G401.6 (cell line): ENCODE data around the gene PLXDC1.
"Not testable (repeated sequence)": the region's sequence is repeated elsewhere in the genome, so short reads cannot be mapped to it uniquely, and the experiment has no call there.

ENCODE experiments used
- FAIRE-seq: peaks from 2 replicates; lab custom pipeline; 2012; peaks lifted over from hg19 to GRCh38; lab: Jason Lieb, UNC

Gene PLXDC1

GRCh38 chr17:39125143-39125875, 26.1 kb downstream of the PLXDC1 start:
- FAIRE-seq: no peak

- no peak for FAIRE-seq
Measured at GRCh38 chr17:39123627-39124026, 27.8 kb downstream of the PLXDC1 start.

- FAIRE-seq: no peak
Measured at GRCh38 chr17:39122991-39123390, 28.4 kb downstream of the PLXDC1 start.

- FAIRE-seq: not testable (repeated sequence)
Measured at GRCh38 chr17:39121919-39122318, 29.5 kb downstream of the PLXDC1 start.

GRCh38 chr17:39118674-39119419, 32.6 kb downstream of the PLXDC1 start:
- no peak for FAIRE-seq

- no peak for FAIRE-seq
Measured at GRCh38 chr17:39116224-39116623, 35.2 kb downstream of the PLXDC1 start.

GRCh38 chr17:39115135-39115534, 36.3 kb downstream of the PLXDC1 start:
- FAIRE-seq: no peak

GRCh38 chr17:39114723-39115122, 36.7 kb downstream of the PLXDC1 start:
- FAIRE-seq: no peak

- FAIRE-seq: no peak
Measured at GRCh38 chr17:39113871-39114270, 37.6 kb downstream of the PLXDC1 start.

GRCh38 chr17:39110435-39111136, 40.9 kb downstream of the PLXDC1 start:
- no peak for FAIRE-seq

GRCh38 chr17:39108461-39109375, 42.7 kb downstream of the PLXDC1 start:
- FAIRE-seq: no peak

- FAIRE-seq: no peak
Measured at GRCh38 chr17:39107973-39108372, 43.5 kb downstream of the PLXDC1 start.

GRCh38 chr17:39107155-39107554, 44.3 kb downstream of the PLXDC1 start:
- no peak for FAIRE-seq

GRCh38 chr17:39105705-39106104, 45.7 kb downstream of the PLXDC1 start:
- FAIRE-seq: no peak

GRCh38 chr17:39104657-39105056, 46.8 kb downstream of the PLXDC1 start:
- FAIRE-seq: no peak

- FAIRE-seq: no peak
Measured at GRCh38 chr17:39104046-39104445, 47.4 kb downstream of the PLXDC1 start.

- no peak for FAIRE-seq
Measured at GRCh38 chr17:39101091-39101490, 50.3 kb downstream of the PLXDC1 start.

- FAIRE-seq: no peak
Measured at GRCh38 chr17:39100530-39100929, 50.9 kb downstream of the PLXDC1 start.

GRCh38 chr17:39099663-39100286, 51.7 kb downstream of the PLXDC1 start:
- no peak for FAIRE-seq

- no peak for FAIRE-seq
Measured at GRCh38 chr17:39098588-39098987, 52.8 kb downstream of the PLXDC1 start.

GRCh38 chr17:39097537-39097936, 53.9 kb downstream of the PLXDC1 start:
- no peak for FAIRE-seq

GRCh38 chr17:39097150-39097519, 54.3 kb downstream of the PLXDC1 start:
- no peak for FAIRE-seq
